Heart left ventricle (tissue), 16 donors: Measurements from ENCODE around the gene MCM7. TPM values are rescaled to one million over a fixed set of nuclear protein-coding genes. Genes with fewer than 3 reads are reported as not detected.
A peak's percentile ranks its signal among the peaks of the same experiment; 100 is the strongest.

Experiments used
- ATAC-seq, 4 donors: fragments of 200-7000 bp; cut with Tn5 transposase; one replicate each; pipeline ENCODE4 v1.9.1; 2020 to 2022; ENCODE audit warnings: moderate library complexity in 4 of 4, mild to moderate bottlenecking in 3 of 4, moderate number of reproducible peaks in 1 of 4
- DNase-seq, 5 donors: peaks; one replicate each; pipeline ENCODE4 v3.0.0-alpha.2; 2020
- H3K27ac ChIP-seq, 12 donors: fragments of 200-600 bp; sonication (generic) in 4 of 12; one replicate each; pipeline versions ENCODE4 v1.5.0 to v1.8.0; 2016 to 2022; ENCODE audit warnings: mild to moderate bottlenecking in 2 of 12
- H3K27me3 ChIP-seq, 9 donors: fragments of 200-600 bp; sonication (generic) in 2 of 9; one replicate each; pipeline versions ENCODE4 v1.5.1 to v1.8.0; 2016 to 2022; ENCODE audit warnings: mild to moderate bottlenecking in 3 of 9
- H3K36me3 ChIP-seq, 9 donors: fragments of 200-600 bp; sonication (generic) in 2 of 9; one replicate each; pipeline versions ENCODE4 v1.5.0 to v1.8.0; 2018 to 2022; ENCODE audit warnings: mild to moderate bottlenecking in 2 of 9
- H3K4me1 ChIP-seq, 12 donors: fragments of 200-600 bp; sonication (generic) in 4 of 12; one replicate each; pipeline versions ENCODE4 v1.5.0 to v1.8.0; 2016 to 2022; ENCODE audit warnings: mild to moderate bottlenecking in 3 of 12
- H3K4me3 ChIP-seq, 12 donors: fragments of 200-600 bp; sonication (generic) in 4 of 12; one replicate each; pipeline versions ENCODE4 v1.5.0 to v1.8.0; 2017 to 2022; ENCODE audit warnings: mild to moderate bottlenecking in 9 of 12, moderate library complexity in 4 of 12
- H3K9me3 ChIP-seq, 12 donors: fragments of 200-600 bp; sonication (generic) in 4 of 12; one replicate each; pipeline versions ENCODE4 v1.5.0 to v1.8.0; 2016 to 2022; ENCODE audit warnings: mild to moderate bottlenecking in 1 of 12
- CTCF ChIP-seq, 12 donors: fragments of 200-600 bp; sonication (generic) in 4 of 12; IDR thresholded peaks; one replicate each; pipeline versions ENCODE4 v1.5.0 to v1.8.0; 2018 to 2022; ENCODE audit warnings: antibody characterized with exemption in 12 of 12, mild to moderate bottlenecking in 5 of 12
- POLR2A ChIP-seq, 2 donors: fragments of 450-650 bp; IDR thresholded peaks; one replicate each; pipeline ENCODE4 v1.6.1; 2017; ENCODE audit warnings: antibody characterized with exemption in 2 of 2, mild to moderate bottlenecking in 2 of 2, moderate library complexity in 2 of 2
- WGBS, 4 donors: extraction: QIAGEN DNeasy Blood & Tissue Kit in 2 of 4; methylation state at CpG; one replicate each; pipeline versions ENCODE4 v1.1.5 to v1.1.7; 2013 to 2018; 5-methylcytosine and 5-hydroxymethylcytosine counted together
- intact Hi-C, 10 donors: fragments of 100-400 bp; cut with DNase I; formaldehyde crosslinking; loops; one replicate each; pipeline versions ENCODE4 v1.11.1 to v1.14.2; 2022
- polyA plus RNA-seq, 2 donors: library from polyadenylated mRNA; stranded (reverse); fragments of 200-250 nt; gene quantifications; one replicate each; pipeline ENCODE4 v1.2.3, GENCODE V29; 2013
- total RNA-seq, 9 donors: library from RNA; depleted of rRNA in 2 of 9; stranded (reverse); fragments of >200 nt in 2 of 9; fragmentation: NEBNext Ultra II Directional in 3 of 9; extraction: Animal tissue kit (Norgen Biotek cat#: 25700) in 3 of 9; gene quantifications; one replicate each; pipeline versions ENCODE4 v1.1.0 to v1.2.4, GENCODE V29; 2016 to 2023
- donor health status: ischemic (EF 13 %, LVEDD 7.1; RV severe dilation, severe dysfunction).
- donor health status: healthy with polysubstance abuse.
- donor health status: DM: no; HTN: yes; CAD: no.
- donor health status: DM: no; HTN: no; CAD: no.
- donor health status: ischemic (EF 25% LVEDD 6.9; RV normal size, moderate dysfunction).
- donor health status: ischemic (EF 25% LVEDD 5.7; RV mildly dilated, moderate dysfunction).
- donor health status: healthy.
- donor health status: DM: yes; HTN: yes; CAD: no.
- donor health status: ischemic (EF 35%, LVEDD 5.7; RV mildly dilated, moderate dysfunction).
- donor health status: nonischemic (EF 11% LVEDD 7.7; RV severe dilation, severe dysfunction).
- donor health status: DM: yes; HTN: yes; CAD: no.
- donor health status: PGD.
- donor health status: ischemic (EF 29% LVEDD 5.4; RV normal size, mild dysfunction).
- donor health status: nonischemic (EF 23%, LVEDD 6.1; RV moderate dilation, normal function).

MCM7 gene
- total and polyA plus RNA-seq, 11 donors = 12.8 to 34.4 (median 17.2) TPM

GRCh38 chr7:100100420-100101015, 679 bp downstream of the MCM7 start:
- ATAC-seq (peak; percentile 78 to 92 (median 89)), DNase-seq (peak; percentile 95 to 96 (median 95))
- intact Hi-C loops = loop anchor here in 5 of 10 donors (1.0 to 2.0 kb wide), 6 partner anchors 18 to 52 kb away; partner anchors contain the start of genes CNPY4 (in 3 of the 5), TAF6 (in 3 of the 5), MBLAC1 (in 2 of the 5) and ZSCAN21 (in 2 of the 5)
- peaks cover 0 to 28% (median 21%) of the 10 kb centered on the region in 12 donors for H3K4me1 ChIP-seq
- TF ChIP-seq POLR2A (IDR thresholded peaks at IDR 0.05) (peak in 1 of 2 donors; percentile 48), CTCF (IDR thresholded peaks at IDR 0.05) (no peak)
- no peaks in the 10 kb centered on the region for H3K27me3 ChIP-seq
- peak overlapping the region; percentile 59 to 93 (median 76) for H3K4me3 ChIP-seq
- WGBS, 4 donors = 0 to 2% (median 0%) methylated on average over 30 to 61 of the region's 61 CpGs
- H3K36me3 ChIP-seq = peaks cover 0 to 69% (median 62%) of the 10 kb centered on the region in 9 donors
- peak overlapping the region; percentile 68 to 97 (median 92) for H3K27ac ChIP-seq
- H3K9me3 ChIP-seq = no peaks in the 10 kb centered on the region

GRCh38 chr7:100099452-100099851, 1.7 kb downstream of the MCM7 start:
- TF ChIP-seq POLR2A (IDR thresholded peaks at IDR 0.05) (no peak), CTCF (IDR thresholded peaks at IDR 0.05) (no peak)
- H3K4me3 ChIP-seq = peak overlapping the region in 9 of 12 donors; percentile 65 to 93 (median 77)
- DNase-seq (no peak), ATAC-seq (no peak)
- 62 to 70% (median 65%) methylated on average over 12 of the region's 12 CpGs for WGBS, 4 donors
- no peaks in the 10 kb centered on the region for H3K27me3 ChIP-seq
- peaks cover 0 to 28% (median 21%) of the 10 kb centered on the region in 12 donors for H3K4me1 ChIP-seq
- no peaks in the 10 kb centered on the region for H3K9me3 ChIP-seq
- peak overlapping the region in 2 of 12 donors; percentile 87 to 94 for H3K27ac ChIP-seq
- intact Hi-C loops = no loop called here
- H3K36me3 ChIP-seq = peaks cover 0 to 69% (median 64%) of the 10 kb centered on the region in 9 donors

GRCh38 chr7:100098913-100099312, 2.3 kb downstream of the MCM7 start:
- no peak for ATAC-seq

More at GRCh38 chr7:100098913-100099312, 2.3 kb downstream of the MCM7 start:
- Histone ChIP-seq H3K27me3 (no peaks in the 10 kb centered on the region), H3K36me3 (peaks cover 0 to 69% (median 64%) of the 10 kb centered on the region in 9 donors), H3K9me3 (no peaks in the 10 kb centered on the region), H3K4me3 (no peak overlapping the region), H3K27ac (no peak overlapping the region), H3K4me1 (peaks cover 0 to 30% (median 21%) of the 10 kb centered on the region in 12 donors)
- TF ChIP-seq POLR2A (IDR thresholded peaks at IDR 0.05) (no peak), CTCF (IDR thresholded peaks at IDR 0.05) (no peak)
- no peak for DNase-seq
- 82 to 85% (median 84%) methylated on average over 9 to 10 of the region's 10 CpGs for WGBS, 4 donors
- intact Hi-C loops = no loop called here
